Effector memory CD8-positive, alpha-beta T cell (primary cell): ENCODE data around the gene ZNF296.

Source experiments
- ATAC-seq: fragments of 150-1000 bp; cut with Tn5 transposase; replicated peaks from 2 replicates; pipeline ENCODE4 v1.10.0; 2021; ENCODE audit warnings: mild to moderate bottlenecking, moderate library complexity
- DNase-seq, 3 experiments: peaks; one replicate each; pipeline ENCODE4 v3.0.0; 2021
- H3K27ac Mint-ChIP-seq, 2 donors: one replicate each; pipeline ENCODE4 v1.8.0; 2022; ENCODE audit warnings: mild to moderate bottlenecking in 2 of 2, mixed read lengths in 2 of 2, moderate library complexity in 2 of 2
- H3K27me3 Mint-ChIP-seq, 2 donors: one replicate each; pipeline ENCODE4 v1.8.0; 2022; ENCODE audit warnings: mixed read lengths in 2 of 2
- H3K36me3 Mint-ChIP-seq: one replicate; pipeline ENCODE4 v1.8.0; 2022; ENCODE audit warnings: mild to moderate bottlenecking, moderate library complexity, mixed read lengths; ENCODE audit not compliant: insufficient read depth
- H3K4me1 Mint-ChIP-seq, 2 donors: one replicate each; pipeline ENCODE4 v1.8.0; 2022; ENCODE audit warnings: low read depth in 2 of 2, mixed read lengths in 2 of 2
- H3K4me3 Mint-ChIP-seq, 2 donors: one replicate each; pipeline ENCODE4 v1.8.0; 2022; ENCODE audit warnings: mild to moderate bottlenecking in 2 of 2, mixed read lengths in 2 of 2, moderate library complexity in 2 of 2
- H3K9me3 Mint-ChIP-seq, 2 donors: one replicate each; pipeline ENCODE4 v1.8.0; 2022; ENCODE audit warnings: mixed read lengths in 2 of 2

The ZNF296 gene

DNA sequence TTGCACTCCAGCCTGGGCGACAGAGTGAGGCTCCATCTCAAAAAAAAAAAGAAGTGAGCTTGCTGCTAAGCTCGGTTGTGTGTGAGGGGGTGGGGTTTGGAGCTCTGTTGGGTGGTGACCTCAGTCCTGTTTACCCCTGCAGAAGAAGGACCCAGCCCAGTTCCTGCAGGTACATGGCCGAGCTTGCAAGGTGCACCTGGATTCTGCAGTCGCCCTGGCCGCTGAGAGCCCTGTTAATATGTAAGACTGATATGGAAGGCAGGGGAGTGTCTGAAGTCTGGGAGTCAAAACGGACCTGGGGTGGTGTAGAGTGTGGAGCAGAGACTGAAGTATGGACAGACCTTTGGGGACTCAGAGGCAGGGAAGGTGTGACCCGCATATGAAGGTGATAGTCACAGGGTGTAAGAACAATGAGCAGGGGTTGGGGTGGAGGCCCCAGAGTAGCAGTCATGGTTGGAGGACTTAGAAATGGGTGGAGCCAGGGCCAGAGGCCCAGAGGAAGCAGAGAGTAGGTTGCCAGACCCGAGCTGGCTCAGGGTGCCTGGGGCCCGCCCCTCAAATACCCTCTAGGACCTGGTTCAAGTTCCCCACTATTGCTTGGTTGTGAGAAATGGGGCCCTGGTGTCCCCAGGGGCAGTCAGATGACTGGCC, 24.2 kb downstream of the ZNF296 start:
- peak overlapping the region in 1 of 2 donors; percentile 31 for H3K27ac Mint-ChIP-seq
- H3K4me1 Mint-ChIP-seq = peaks cover 20% of the 10 kb centered on the region in 2 donors
- peak; percentile 66 for ATAC-seq
- H3K9me3 Mint-ChIP-seq = no peaks in the 10 kb centered on the region
- DNase-seq = no peak
- no peak overlapping the region for H3K4me3 Mint-ChIP-seq
- H3K36me3 Mint-ChIP-seq = peaks cover 39% of the 10 kb centered on the region
- H3K27me3 Mint-ChIP-seq = no peaks in the 10 kb centered on the region

DNA sequence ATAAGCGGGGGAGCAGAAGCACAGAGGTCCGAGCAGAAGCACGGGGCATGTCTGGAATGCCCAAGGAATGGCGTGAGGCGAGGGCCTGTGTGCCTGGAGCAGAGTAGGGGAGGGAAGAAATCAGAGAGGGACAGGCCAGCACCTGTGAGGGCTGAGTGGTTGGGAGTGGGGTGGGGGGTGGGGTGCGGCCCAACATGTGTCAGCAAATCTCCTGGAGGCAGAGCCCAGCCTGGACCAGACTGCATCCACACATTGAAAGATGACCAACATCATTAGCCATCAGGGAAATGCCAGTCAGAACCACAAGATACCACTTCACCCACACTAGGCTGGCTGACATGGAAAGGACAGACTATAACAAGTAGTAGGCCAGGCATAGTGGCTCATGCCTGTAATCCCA, 26.2 kb downstream of the ZNF296 start:
- Mint-ChIP-seq H3K27me3 (no peaks in the 10 kb centered on the region), H3K4me3 (no peak overlapping the region), H3K4me1 (peaks cover 32 to 38% of the 10 kb centered on the region in 2 donors), H3K27ac (peak overlapping the region; percentile 41 to 82), H3K36me3 (peaks cover 42% of the 10 kb centered on the region), H3K9me3 (no peaks in the 10 kb centered on the region)
- DNase-seq = no peak
- ATAC-seq = no peak

- H3K4me3 Mint-ChIP-seq = no peak overlapping the region
- H3K9me3 Mint-ChIP-seq = no peaks in the 10 kb centered on the region
- peak overlapping the region; percentile 41 to 82 for H3K27ac Mint-ChIP-seq
- peaks cover 41% of the 10 kb centered on the region for H3K36me3 Mint-ChIP-seq
- no peaks in the 10 kb centered on the region for H3K27me3 Mint-ChIP-seq
- DNase-seq (no peak), ATAC-seq (no peak)
- peaks cover 34 to 38% of the 10 kb centered on the region in 2 donors for H3K4me1 Mint-ChIP-seq
These were observed 27.1 kb downstream of the ZNF296 start for GRCh38 chr19:45049073-45049736.

- H3K4me3 Mint-ChIP-seq = no peak overlapping the region
- peaks cover 41% of the 10 kb centered on the region for H3K36me3 Mint-ChIP-seq
- H3K27me3 Mint-ChIP-seq = no peaks in the 10 kb centered on the region
- peak overlapping the region; percentile 84 to 86 for H3K27ac Mint-ChIP-seq
- H3K4me1 Mint-ChIP-seq = peaks cover 34 to 38% of the 10 kb centered on the region in 2 donors
- DNase-seq = no peak
- no peaks in the 10 kb centered on the region for H3K9me3 Mint-ChIP-seq
- peak; percentile 45 for ATAC-seq
These were observed 29.0 kb downstream of the ZNF296 start for GRCh38 chr19:45047188-45047797.

GRCh38 chr19:45046355-45046754, 29.9 kb downstream of the ZNF296 start:
- peak overlapping the region; percentile 84 to 86 for H3K27ac Mint-ChIP-seq

GRCh38 chr19:45045671-45046353, 30.5 kb downstream of the ZNF296 start:
- no peak overlapping the region for H3K4me3 Mint-ChIP-seq
- H3K27ac Mint-ChIP-seq = peak overlapping the region; percentile 19 to 51

More at GRCh38 chr19:45046355-45046754, 29.9 kb downstream of the ZNF296 start:
- DNase-seq (no peak), ATAC-seq (no peak)
- no peaks in the 10 kb centered on the region for H3K9me3 Mint-ChIP-seq
- peaks cover 47% of the 10 kb centered on the region for H3K36me3 Mint-ChIP-seq
- no peaks in the 10 kb centered on the region for H3K27me3 Mint-ChIP-seq
- H3K4me1 Mint-ChIP-seq = peaks cover 39 to 42% of the 10 kb centered on the region in 2 donors
- no peak overlapping the region for H3K4me3 Mint-ChIP-seq

GRCh38 chr19:45041125-45041524, 35.2 kb downstream of the ZNF296 start:
- Mint-ChIP-seq H3K27ac (peak overlapping the region in 1 of 2 donors; percentile 97), H3K36me3 (peaks cover 70% of the 10 kb centered on the region)
- ATAC-seq = no peak

More at GRCh38 chr19:45045671-45046353, 30.5 kb downstream of the ZNF296 start:
- DNase-seq (no peak), ATAC-seq (no peak)
- peaks cover 41 to 44% of the 10 kb centered on the region in 2 donors for H3K4me1 Mint-ChIP-seq
- peaks cover 51% of the 10 kb centered on the region for H3K36me3 Mint-ChIP-seq
- no peaks in the 10 kb centered on the region for H3K9me3 Mint-ChIP-seq
- no peaks in the 10 kb centered on the region for H3K27me3 Mint-ChIP-seq

GRCh38 chr19:45040059-45040771, 36.1 kb downstream of the ZNF296 start:
- no peak for DNase-seq
- no peak for ATAC-seq
- Mint-ChIP-seq H3K36me3 (peaks cover 73% of the 10 kb centered on the region), H3K27ac (peak overlapping the region; percentile 97 to 98), H3K4me1 (peaks cover 25 to 28% of the 10 kb centered on the region in 2 donors), H3K9me3 (no peaks in the 10 kb centered on the region), H3K27me3 (no peaks in the 10 kb centered on the region), H3K4me3 (peak overlapping the region; percentile 93 to 96)

More at GRCh38 chr19:45041125-45041524, 35.2 kb downstream of the ZNF296 start:
- Mint-ChIP-seq H3K4me1 (peaks cover 34% of the 10 kb centered on the region in 2 donors), H3K9me3 (no peaks in the 10 kb centered on the region), H3K4me3 (peak overlapping the region; percentile 63 to 93), H3K27me3 (no peaks in the 10 kb centered on the region)
- no peak for DNase-seq

DNA sequence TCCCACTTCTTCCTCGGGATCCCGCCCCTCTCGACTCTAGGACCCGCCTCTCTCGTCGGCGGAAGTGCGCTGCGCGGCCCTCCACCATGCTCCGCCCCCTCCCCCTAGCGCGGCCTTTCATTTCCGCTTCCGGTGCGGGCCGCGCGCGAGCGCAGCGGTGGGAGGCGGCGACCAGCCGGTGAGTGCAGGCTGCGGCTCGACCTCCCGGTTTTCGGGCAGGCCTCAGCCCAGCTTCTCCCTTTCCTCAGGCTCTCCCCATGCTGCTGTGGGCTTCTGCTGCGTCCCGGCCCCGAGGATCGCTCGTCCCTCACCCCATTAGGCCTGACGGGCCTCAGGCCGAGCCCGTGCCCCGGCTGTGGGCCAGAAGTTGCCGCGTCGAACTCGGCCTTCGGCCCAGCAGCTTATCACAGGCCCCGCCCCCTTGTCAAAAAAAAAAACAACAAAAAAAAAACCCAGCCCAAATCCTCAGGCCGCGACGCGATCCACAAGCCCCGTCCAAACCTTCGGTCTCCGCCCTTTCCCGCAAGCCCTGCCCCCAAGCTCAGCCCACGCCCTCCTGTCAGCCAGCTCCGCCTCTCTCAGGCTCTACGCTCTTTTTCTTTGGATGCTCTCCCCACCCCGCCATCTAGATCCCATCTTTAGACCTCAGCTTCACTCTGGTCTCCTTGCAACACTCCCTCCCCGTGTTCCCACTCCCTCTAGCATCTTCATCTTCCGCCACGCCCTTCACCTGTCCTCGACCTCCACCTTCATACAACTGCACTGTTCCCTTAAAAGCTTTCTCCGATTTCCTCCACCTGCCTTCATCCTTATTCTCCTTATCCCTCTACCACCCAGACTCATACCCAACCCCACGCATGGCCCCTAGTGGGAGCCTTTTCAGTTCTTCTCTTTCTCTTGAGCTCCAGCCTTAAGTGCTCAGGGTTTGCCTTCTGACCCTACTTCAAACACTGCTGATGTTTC, 37.1 kb downstream of the ZNF296 start, which contains the start of gene CLASRP:
CLASRP (plus strand) TSS at position 115 of the 963 bp plus-strand sequence. CDS start 1,168 bp downstream, outside the sequence.
- peak; percentile 84 to 86 (median 85) for DNase-seq
- Mint-ChIP-seq H3K4me3 (peak within 1 kb of the TSS; percentile 93 to 96), H3K9me3 (no peaks in the 10 kb centered on the region), H3K4me1 (peaks cover 25% of the 10 kb centered on the region in 2 donors), H3K36me3 (peaks cover 73% of the 10 kb centered on the region), H3K27ac (peak within 1 kb of the TSS; percentile 97 to 98), H3K27me3 (no peaks in the 10 kb centered on the region)
- ATAC-seq = peak; percentile 93

DNA sequence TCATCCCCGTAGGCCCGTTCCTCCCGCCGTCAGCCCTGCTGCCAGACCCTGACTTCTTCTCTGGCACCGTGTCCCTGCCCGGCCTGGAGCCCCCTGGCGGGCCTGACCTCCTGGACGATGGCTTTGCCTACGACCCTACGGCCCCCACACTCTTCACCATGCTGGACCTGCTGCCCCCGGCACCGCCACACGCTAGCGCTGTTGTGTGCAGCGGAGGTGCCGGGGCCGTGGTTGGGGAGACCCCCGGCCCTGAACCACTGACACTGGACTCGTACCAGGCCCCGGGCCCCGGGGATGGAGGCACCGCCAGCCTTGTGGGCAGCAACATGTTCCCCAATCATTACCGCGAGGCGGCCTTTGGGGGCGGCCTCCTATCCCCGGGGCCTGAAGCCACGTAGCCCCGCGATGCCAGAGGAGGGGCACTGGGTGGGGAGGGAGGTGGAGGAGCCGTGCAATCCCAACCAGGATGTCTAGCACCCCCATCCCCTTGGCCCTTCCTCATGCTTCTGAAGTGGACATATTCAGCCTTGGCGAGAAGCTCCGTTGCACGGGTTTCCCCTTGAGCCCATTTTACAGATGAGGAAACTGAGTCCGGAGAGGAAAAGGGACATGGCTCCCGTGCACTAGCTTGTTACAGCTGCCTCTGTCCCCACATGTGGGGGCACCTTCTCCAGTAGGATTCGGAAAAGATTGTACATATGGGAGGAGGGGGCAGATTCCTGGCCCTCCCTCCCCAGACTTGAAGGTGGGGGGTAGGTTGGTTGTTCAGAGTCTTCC, 38.7 kb downstream of the ZNF296 start:
- Mint-ChIP-seq H3K27me3 (no peaks in the 10 kb centered on the region), H3K36me3 (peaks cover 69% of the 10 kb centered on the region), H3K9me3 (no peaks in the 10 kb centered on the region), H3K27ac (peak overlapping the region in 1 of 2 donors; percentile 46), H3K4me1 (peaks cover 25 to 26% of the 10 kb centered on the region in 2 donors), H3K4me3 (peak overlapping the region; percentile 93 to 96)
- ATAC-seq (no peak), DNase-seq (no peak)

GRCh38 chr19:45035755-45036154, 40.5 kb downstream of the ZNF296 start:
- Mint-ChIP-seq H3K36me3 (peaks cover 65% of the 10 kb centered on the region), H3K27me3 (no peaks in the 10 kb centered on the region), H3K4me1 (peaks cover 14% of the 10 kb centered on the region in 2 donors)

More at GRCh38 chr19:45035755-45036154, 40.5 kb downstream of the ZNF296 start:
- ATAC-seq (no peak), DNase-seq (no peak)
- Mint-ChIP-seq H3K4me3 (no peak overlapping the region), H3K9me3 (no peaks in the 10 kb centered on the region), H3K27ac (no peak overlapping the region)
